HG03558 (cell line): ENCODE data around the gene OVCH1.
"Not testable (repeated sequence)": the region's sequence is repeated elsewhere in the genome, so short reads cannot be mapped to it uniquely, and the experiment has no call there.

ENCODE experiments used
- ATAC-seq: cut with Tn5 transposase; IDR thresholded peaks from one replicate; pipeline ENCODE4 v1.9.1; 2021; ENCODE audit warnings: moderate number of reproducible peaks; ENCODE audit not compliant: unreplicated experiment; ENCODE audit errors: extremely low read depth

Gene OVCH1

GRCh38 chr12:29425722-29426121 lies 71.8 kb downstream of the OVCH1 start:
- no peak for ATAC-seq

GRCh38 chr12:29416748-29417147 lies 80.7 kb downstream of the OVCH1 start:
- ATAC-seq = no peak

GRCh38 chr12:29415111-29415510 lies 82.4 kb downstream of the OVCH1 start:
- ATAC-seq = no peak

- no peak for ATAC-seq
These were observed 83.1 kb downstream of the OVCH1 start for GRCh38 chr12:29414368-29414767.

- no peak for ATAC-seq
These were observed 91.9 kb downstream of the OVCH1 start for GRCh38 chr12:29405561-29405960.

GRCh38 chr12:29403991-29404390 lies 93.5 kb downstream of the OVCH1 start:
- no peak for ATAC-seq

- no peak for ATAC-seq
These were observed 95.0 kb downstream of the OVCH1 start for GRCh38 chr12:29402437-29402836.

GRCh38 chr12:29398495-29398894 lies 99.0 kb downstream of the OVCH1 start:
- ATAC-seq = no peak

- no peak for ATAC-seq
These were observed 100.7 kb downstream of the OVCH1 start for GRCh38 chr12:29396774-29397173.

- no peak for ATAC-seq
These were observed 102.1 kb downstream of the OVCH1 start for GRCh38 chr12:29395356-29395755.

- ATAC-seq = not testable (repeated sequence)
These were observed 107.1 kb downstream of the OVCH1 start for GRCh38 chr12:29390419-29390818.

GRCh38 chr12:29389295-29389919 lies 108.1 kb downstream of the OVCH1 start:
- no peak for ATAC-seq

- not testable (repeated sequence) for ATAC-seq
These were observed 111.3 kb downstream of the OVCH1 start for GRCh38 chr12:29386084-29386680.

- not testable (repeated sequence) for ATAC-seq
These were observed 112.3 kb downstream of the OVCH1 start for GRCh38 chr12:29385194-29385593.

GRCh38 chr12:29382251-29382650 lies 115.2 kb downstream of the OVCH1 start:
- ATAC-seq = no peak

GRCh38 chr12:29380536-29381523 lies 116.7 kb downstream of the OVCH1 start, which contains the start of gene ERGIC2:
TSS of gene ERGIC2 (minus strand) at chr12:29381172. CDS start at chr12:29371633, 9,539 bp downstream.
- peak; percentile 98 for ATAC-seq
